Measurements from ENCODE around the gene CFDP1. TPM values are rescaled to one million over a fixed set of nuclear protein-coding genes. Genes with fewer than 3 reads are reported as not detected.

The CFDP1 gene
- total RNA-seq, 1 experiment from 2014 or later: 97.6 TPM

- TF ChIP-seq CTCF (conservative IDR thresholded peaks at IDR 0.05; ENCODE audit: low read depth, low read length): no peak
- Histone ChIP-seq H3K36me3 (ENCODE audit: insufficient read depth, low read length, poor library complexity, severe bottlenecking) (peaks cover 28% of the 10 kb centered on the region), H3K4me1 (ENCODE audit: insufficient read depth, low read length, poor library complexity, severe bottlenecking) (no peaks in the 10 kb centered on the region), H3K9me3 (ENCODE audit: low read depth, low read length, poor library complexity, severe bottlenecking) (no peaks in the 10 kb centered on the region), H3K4me3 (ENCODE audit: low read depth, low read length, poor library complexity, severe bottlenecking) (no peak overlapping the region), H3K27ac (ENCODE audit: low read depth, low read length, poor library complexity, severe bottlenecking) (no peak overlapping the region), H3K27me3 (replicated peaks; ENCODE audit: insufficient read depth, low read depth, low read length, poor library complexity) (no peaks in the 10 kb centered on the region)
- BruUV-seq (replicated peaks): no TSS peak
- no peak for DNase-seq (ENCODE audit: low spot score)
- intact Hi-C loops (cut with micrococcal nuclease; ENCODE audit: unreplicated experiment): no loop called here
- CTCF ChIA-PET: no interaction called here
- POLR2A ChIA-PET (ENCODE audit: low non-redundant PET): interaction anchor here (0.6 kb wide), 1 partner anchor 304 kb away, joined by 4 read pairs; no protein-coding TSS in a partner anchor
These were observed 40.4 kb downstream of the CFDP1 start for GRCh38 chr16:75392906-75393305.

GRCh38 chr16:75390926-75391653 lies 42.2 kb downstream of the CFDP1 start:
- POLR2A ChIA-PET (ENCODE audit: low non-redundant PET): no interaction called here
- CTCF ChIA-PET: no interaction called here
- Histone ChIP-seq H3K4me3 (ENCODE audit: low read depth, low read length, poor library complexity, severe bottlenecking) (no peak overlapping the region), H3K9me3 (ENCODE audit: low read depth, low read length, poor library complexity, severe bottlenecking) (no peaks in the 10 kb centered on the region), H3K4me1 (ENCODE audit: insufficient read depth, low read length, poor library complexity, severe bottlenecking) (no peaks in the 10 kb centered on the region), H3K27me3 (replicated peaks; ENCODE audit: insufficient read depth, low read depth, low read length, poor library complexity) (no peaks in the 10 kb centered on the region), H3K36me3 (ENCODE audit: insufficient read depth, low read length, poor library complexity, severe bottlenecking) (peaks cover 28% of the 10 kb centered on the region), H3K27ac (ENCODE audit: low read depth, low read length, poor library complexity, severe bottlenecking) (no peak overlapping the region)
- TF ChIP-seq CTCF (conservative IDR thresholded peaks at IDR 0.05; ENCODE audit: low read depth, low read length) (no peak), EZH2 (IDR thresholded peaks at IDR 0.05; ENCODE audit: borderline replicate concordance, low read depth, low read length, poor library complexity, severe bottlenecking) (no peak)
- intact Hi-C loops (cut with micrococcal nuclease; ENCODE audit: unreplicated experiment): no loop called here
- no peak for DNase-seq (ENCODE audit: low spot score)
- BruUV-seq (replicated peaks): no TSS peak

GRCh38 chr16:75389096-75389690 lies 44.1 kb downstream of the CFDP1 start:
- BruUV-seq (replicated peaks): no TSS peak
- intact Hi-C loops (cut with micrococcal nuclease; ENCODE audit: unreplicated experiment): no loop called here
- Histone ChIP-seq H3K4me1 (ENCODE audit: insufficient read depth, low read length, poor library complexity, severe bottlenecking) (peaks cover 5% of the 10 kb centered on the region), H3K27ac (ENCODE audit: low read depth, low read length, poor library complexity, severe bottlenecking) (no peak overlapping the region), H3K36me3 (ENCODE audit: insufficient read depth, low read length, poor library complexity, severe bottlenecking) (peaks cover 19% of the 10 kb centered on the region), H3K4me3 (ENCODE audit: low read depth, low read length, poor library complexity, severe bottlenecking) (no peak overlapping the region), H3K27me3 (replicated peaks; ENCODE audit: insufficient read depth, low read depth, low read length, poor library complexity) (no peaks in the 10 kb centered on the region), H3K9me3 (ENCODE audit: low read depth, low read length, poor library complexity, severe bottlenecking) (no peaks in the 10 kb centered on the region)
- POLR2A ChIA-PET (ENCODE audit: low non-redundant PET): no interaction called here
- CTCF ChIA-PET: interaction anchor here (0.5 kb wide), 1 partner anchor 1919 kb away, joined by 3 read pairs; no protein-coding TSS in a partner anchor
- TF ChIP-seq EZH2 (IDR thresholded peaks at IDR 0.05; ENCODE audit: borderline replicate concordance, low read depth, low read length, poor library complexity, severe bottlenecking): no peak
- no peak for TF ChIP-seq CTCF (conservative IDR thresholded peaks at IDR 0.05; ENCODE audit: low read depth, low read length)
- DNase-seq (ENCODE audit: low spot score): no peak
